ENCODE results near the gene CATSPERZ. TPM values are rescaled to one million over a fixed set of nuclear protein-coding genes. Genes with fewer than 3 reads are reported as not detected.
A peak's percentile ranks its signal among the peaks of the same experiment; 100 is the strongest.

CATSPERZ gene
- total and polyA plus RNA-seq, 9 of the 15 experiments (the other 6 are each of a cell fraction or from before 2014, with no cell fraction given), result 0.86 to 8.5 (median 3.5) TPM

GRCh38 chr11:64268893-64269539 lies 31.1 kb upstream of the CATSPERZ start (continued):
- TF ChIP-seq ZNF609 (CRISPR knock-in tag; IDR thresholded peaks at IDR 0.05; ENCODE audit: borderline replicate concordance) (no peak), PHF21A (IDR thresholded peaks at IDR 0.05; ENCODE audit: borderline replicate concordance, low read depth) (no peak), MIER1 (IDR thresholded peaks at IDR 0.05; ENCODE audit: low read depth) (no peak), MLLT1 (IDR thresholded peaks at IDR 0.05) (no peak), OTX1 (CRISPR knock-in tag; IDR thresholded peaks at IDR 0.05) (0 out of 2 replicates have a peak, but pooled peaks have one; percentile 7), MYBL2 (IDR thresholded peaks at IDR 0.05; ENCODE audit: low read depth) (no peak), MYBL2 (CRISPR knock-in tag; IDR thresholded peaks at IDR 0.05; ENCODE audit: borderline replicate concordance) (no peak), ZFP30 (CRISPR knock-in tag; IDR thresholded peaks at IDR 0.05; ENCODE audit: borderline replicate concordance) (no peak), ZNF668 (CRISPR knock-in tag; IDR thresholded peaks at IDR 0.05) (no peak), MECOM (CRISPR knock-in tag; IDR thresholded peaks at IDR 0.05) (no peak), ZBED1 (IDR thresholded peaks at IDR 0.05) (no peak), CREM (IDR thresholded peaks at IDR 0.05; ENCODE audit: low read depth) (peak; percentile 71), DIDO1 (tag; IDR thresholded peaks at IDR 0.05; ENCODE audit: low read depth) (no peak), ILK (tag; IDR thresholded peaks at IDR 0.05; ENCODE audit: borderline replicate concordance, low read depth) (no peak), NFYB (IDR thresholded peaks at IDR 0.05; ENCODE audit: extremely low read depth, insufficient read length) (no peak), U2AF1 (optimal IDR thresholded peaks at IDR 0.05; ENCODE audit: low read depth, low read length) (no peak), GTF3C2 (IDR thresholded peaks at IDR 0.05; ENCODE audit: borderline replicate concordance, extremely low read depth, insufficient read length) (peak; percentile 82), ZNF311 (CRISPR knock-in tag; IDR thresholded peaks at IDR 0.05) (no peak; the same call in 1 of the 2 replicates)
